HEK293 (cell line): Measurements from ENCODE around the gene MICU1.
A peak's percentile ranks its signal among the peaks of the same experiment; 100 is the strongest.

Source experiments
- CTCF ChIA-PET: fragments of 350-600 bp; formaldehyde crosslinking; extraction: SDS; loops from one replicate; lab custom pipeline; 2021; ENCODE audit warnings: antibody characterized with exemption; lab: Yijun Ruan, JAX
- POLR2A ChIA-PET: fragments of 300-600 bp; formaldehyde crosslinking; extraction: SDS; loops from one replicate; lab custom pipeline; 2020; ENCODE audit warnings: antibody characterized with exemption, inconsistent platforms; lab: Yijun Ruan, JAX
- H3K27ac ChIP-seq: fragments of 200-500 bp; sonication (Bioruptor generic); 2 replicates; pipeline ENCODE4 v1.5.1; 2014; ENCODE audit warnings: low read depth, low read length, control low read depth, inconsistent platforms; ENCODE audit errors: extremely low read depth
- H3K36me3 ChIP-seq, 2 experiments: fragments of 200-500 bp in 1 of 2; sonication (Bioruptor generic) in 1 of 2; 1 replicate in 1 of 2; 2 replicates in 1 of 2; pipeline ENCODE4 v1.5.1; 2014 to 2017; ENCODE audit warnings: inconsistent platforms in 2 of 2, low read length in 2 of 2; ENCODE audit not compliant: control insufficient read depth in 2 of 2, insufficient read depth in 1 of 2
- H3K4me1 ChIP-seq: fragments of 200-500 bp; sonication (Bioruptor generic); 2 replicates; pipeline ENCODE4 v1.5.1; 2014; ENCODE audit warnings: mild to moderate bottlenecking, low read length, inconsistent platforms; ENCODE audit not compliant: control insufficient read depth, insufficient read depth
- H3K4me3 ChIP-seq: 2 replicates; pipeline ENCODE4 v1.5.1; 2011; ENCODE audit warnings: low read depth, mild to moderate bottlenecking, control low read depth, low read length, moderate library complexity
- H3K9me3 ChIP-seq: fragments of 200-500 bp; sonication (Bioruptor generic); 2 replicates; pipeline ENCODE4 v1.5.1; 2014; ENCODE audit warnings: low read depth, low read length, inconsistent platforms; ENCODE audit not compliant: control insufficient read depth, insufficient read depth
- BCL11A ChIP-seq: fragments of 450-650 bp; formaldehyde crosslinking; IDR thresholded peaks from 2 replicates; pipeline ENCODE4 v1.5.1; 2016; ENCODE audit warnings: low read depth, missing biosample characterization, missing genetic modification characterization
- EGR2 ChIP-seq: fragments of 450-650 bp; formaldehyde crosslinking; IDR thresholded peaks from 2 replicates; pipeline ENCODE4 v1.5.1; 2016; ENCODE audit warnings: low read depth, missing biosample characterization, missing genetic modification characterization
- GLIS1 ChIP-seq: fragments of 450-650 bp; formaldehyde crosslinking; IDR thresholded peaks from 2 replicates; pipeline ENCODE4 v1.5.1; 2016; ENCODE audit warnings: missing biosample characterization, missing genetic modification characterization
- MZF1 ChIP-seq: fragments of 450-650 bp; formaldehyde crosslinking; IDR thresholded peaks from 2 replicates; pipeline ENCODE4 v1.5.1; 2017; ENCODE audit warnings: missing biosample characterization, missing genetic modification characterization, borderline replicate concordance
- PRDM1 ChIP-seq: fragments of 450-650 bp; formaldehyde crosslinking; IDR thresholded peaks from 2 replicates; pipeline ENCODE4; 2016; ENCODE audit warnings: missing biosample characterization, missing genetic modification characterization
- PRDM6 ChIP-seq: fragments of 450-650 bp; formaldehyde crosslinking; IDR thresholded peaks from 2 replicates; pipeline ENCODE4 v1.5.1; 2017; ENCODE audit warnings: missing biosample characterization, missing genetic modification characterization
- REPIN1 ChIP-seq: fragments of 450-650 bp; formaldehyde crosslinking; IDR thresholded peaks from 2 replicates; pipeline ENCODE4 v1.5.1; 2017; ENCODE audit warnings: missing biosample characterization, missing genetic modification characterization, low read depth
- SALL2 ChIP-seq: fragments of 450-650 bp; formaldehyde crosslinking; IDR thresholded peaks from 2 replicates; pipeline ENCODE4 v1.5.0; 2017; ENCODE audit warnings: missing biosample characterization, mild to moderate bottlenecking, missing genetic modification characterization, borderline replicate concordance
- SCRT2 ChIP-seq: fragments of 450-650 bp; formaldehyde crosslinking; IDR thresholded peaks from 2 replicates; pipeline ENCODE4 v1.5.1; 2016; ENCODE audit warnings: missing biosample characterization, missing genetic modification characterization
- SP2 ChIP-seq: fragments of 450-650 bp; formaldehyde crosslinking; IDR thresholded peaks from 2 replicates; pipeline ENCODE4 v1.5.1; 2016; ENCODE audit warnings: missing biosample characterization, missing genetic modification characterization
- YY1 ChIP-seq: fragments of 450-650 bp; formaldehyde crosslinking; IDR thresholded peaks from 2 replicates; pipeline ENCODE4 v1.5.1; 2018; ENCODE audit warnings: missing biosample characterization, missing genetic modification characterization
- YY2 ChIP-seq: fragments of 450-650 bp; formaldehyde crosslinking; IDR thresholded peaks from 2 replicates; pipeline ENCODE4 v1.5.1; 2016; ENCODE audit warnings: missing biosample characterization, missing genetic modification characterization
- ZBTB44 ChIP-seq: fragments of 450-650 bp; IDR thresholded peaks from 2 replicates; pipeline ENCODE4 v1.5.1; 2018; ENCODE audit warnings: missing biosample characterization, mild to moderate bottlenecking, missing genetic modification characterization
- ZBTB8A ChIP-seq: fragments of 450-650 bp; formaldehyde crosslinking; IDR thresholded peaks from 2 replicates; pipeline ENCODE4 v1.5.1; 2016; ENCODE audit warnings: missing biosample characterization, missing genetic modification characterization
- ZIC2 ChIP-seq: fragments of 450-650 bp; formaldehyde crosslinking; IDR thresholded peaks from 2 replicates; pipeline ENCODE4 v1.5.1; 2016; ENCODE audit warnings: missing biosample characterization, missing genetic modification characterization
- ZNF184 ChIP-seq: fragments of 450-650 bp; IDR thresholded peaks from 2 replicates; pipeline ENCODE4 v1.5.1; 2018; ENCODE audit warnings: missing biosample characterization, mild to moderate bottlenecking, missing genetic modification characterization
- ZNF19 ChIP-seq: fragments of 450-650 bp; formaldehyde crosslinking; IDR thresholded peaks from 2 replicates; pipeline ENCODE4; 2016; ENCODE audit warnings: missing biosample characterization, missing genetic modification characterization, low read depth
- ZNF274 ChIP-seq, 2 experiments: fragments of 200-500 bp in 1 of 2; fragments of 450-650 bp in 1 of 2; sonication (Bioruptor generic) in 1 of 2; formaldehyde crosslinking in 1 of 2; IDR thresholded peaks; 2 replicates each; pipeline versions ENCODE4 v1.5.1 to v1.6.1; 2014 to 2016; ENCODE audit warnings: borderline replicate concordance in 1 of 2, inconsistent platforms in 1 of 2, low read length in 1 of 2, missing biosample characterization in 1 of 2, missing genetic modification characterization in 1 of 2
- ZNF292 ChIP-seq: fragments of 450-650 bp; formaldehyde crosslinking; IDR thresholded peaks from 2 replicates; pipeline ENCODE4 v1.5.1; 2016; ENCODE audit warnings: low read depth, missing biosample characterization, missing genetic modification characterization, borderline replicate concordance
- ZNF335 ChIP-seq: fragments of 450-650 bp; formaldehyde crosslinking; conservative IDR thresholded peaks from 2 replicates; pipeline ENCODE4 v1.5.1; 2016; ENCODE audit warnings: missing biosample characterization, missing genetic modification characterization
- ZNF404 ChIP-seq: fragments of 450-650 bp; formaldehyde crosslinking; IDR thresholded peaks from 2 replicates; pipeline ENCODE4 v1.5.1; 2017; ENCODE audit warnings: missing biosample characterization, missing genetic modification characterization
- ZNF555 ChIP-seq: fragments of 450-650 bp; formaldehyde crosslinking; conservative IDR thresholded peaks from 2 replicates; pipeline ENCODE4 v1.5.1; 2017; ENCODE audit warnings: missing biosample characterization, mild to moderate bottlenecking, missing genetic modification characterization, inconsistent platforms
- ZNF596 ChIP-seq: fragments of 450-650 bp; IDR thresholded peaks from 2 replicates; pipeline ENCODE4 v1.5.0; 2018; ENCODE audit warnings: missing biosample characterization, mild to moderate bottlenecking, missing genetic modification characterization, moderate library complexity
- ZNF629 ChIP-seq: fragments of 450-650 bp; formaldehyde crosslinking; IDR thresholded peaks from 2 replicates; pipeline ENCODE4 v1.5.1; 2017; ENCODE audit warnings: missing biosample characterization, missing genetic modification characterization
- ZNF704 ChIP-seq: fragments of 450-650 bp; formaldehyde crosslinking; IDR thresholded peaks from 2 replicates; pipeline ENCODE4 v1.5.1; 2016; ENCODE audit warnings: missing biosample characterization, missing genetic modification characterization
- ZNF707 ChIP-seq: fragments of 450-650 bp; formaldehyde crosslinking; IDR thresholded peaks from 2 replicates; pipeline ENCODE4 v1.5.1; 2016; ENCODE audit warnings: missing biosample characterization, missing genetic modification characterization

The MICU1 gene

GRCh38 chr10:72642318-72642717, 16.4 kb upstream of the MICU1 start (continued):
- TF ChIP-seq ZNF555 (tag by site-specific recombination) (no peak), PRDM6 (tag by site-specific recombination) (no peak), SALL2 (tag by site-specific recombination) (no peak), SP2 (tag by site-specific recombination) (no peak), ZNF274 (IDR thresholded peaks at IDR 0.05; ENCODE audit: low read length) (no peak), ZNF274 (tag by site-specific recombination; IDR thresholded peaks at IDR 0.05; ENCODE audit: borderline replicate concordance) (no peak), REPIN1 (tag by site-specific recombination) (no peak)

GRCh38 chr10:72639441-72639873, 13.6 kb upstream of the MICU1 start:
- POLR2A ChIA-PET, result no interaction called here
- Histone ChIP-seq H3K4me3 (no peak overlapping the region), H3K36me3 (no peaks in the 10 kb centered on the region), H3K4me1 (no peaks in the 10 kb centered on the region), H3K27ac (no peak overlapping the region), H3K9me3 (no peaks in the 10 kb centered on the region)
- TF ChIP-seq SCRT2 (tag by site-specific recombination), result no peak
- CTCF ChIA-PET, result interaction anchor here (0.7 kb wide), 1 partner anchor 114 kb away, joined by 3 read pairs; no protein-coding TSS in a partner anchor

GRCh38 chr10:72638586-72639440, 12.9 kb upstream of the MICU1 start:
- Histone ChIP-seq H3K27ac (no peak overlapping the region), H3K36me3 (no peaks in the 10 kb centered on the region)

More at GRCh38 chr10:72638586-72639440, 12.9 kb upstream of the MICU1 start:
- CTCF ChIA-PET, result no interaction called here
- no peak overlapping the region for H3K4me3 ChIP-seq
- TF ChIP-seq YY1 (tag by site-specific recombination), result no peak
- peak; percentile 65 for TF ChIP-seq GLIS1 (tag by site-specific recombination)
- no peak for TF ChIP-seq ZNF19 (tag by site-specific recombination)
- TF ChIP-seq ZNF184 (tag by site-specific recombination), result no peak
- no peak for TF ChIP-seq YY2
- peak; percentile 19; the same call in 1 of the 2 replicates for TF ChIP-seq ZNF335 (tag by site-specific recombination)
- no peak for TF ChIP-seq EGR2
- TF ChIP-seq ZNF704 (tag by site-specific recombination), result no peak
- TF ChIP-seq BCL11A (tag by site-specific recombination), result no peak
- peak; percentile 21; the same call in 1 of the 2 replicates for TF ChIP-seq MZF1
- TF ChIP-seq ZNF596 (tag by site-specific recombination), result no peak
- TF ChIP-seq ZNF292 (tag by site-specific recombination), result no peak
- no peak for TF ChIP-seq ZBTB44 (tag by site-specific recombination)
- TF ChIP-seq PRDM6 (tag by site-specific recombination), result 0 out of 2 replicates have a peak, but pooled peaks have one; percentile 28
- TF ChIP-seq ZBTB8A (tag by site-specific recombination), result no peak
- TF ChIP-seq ZNF404 (tag by site-specific recombination), result no peak
- no peak for TF ChIP-seq ZIC2 (tag by site-specific recombination)
- no peak for TF ChIP-seq ZNF707
- 0 out of 2 replicates have a peak, but pooled peaks have one; percentile 16 for TF ChIP-seq PRDM1
- TF ChIP-seq ZNF629 (tag by site-specific recombination), result no peak
- POLR2A ChIA-PET, result no interaction called here
- H3K9me3 ChIP-seq, result no peaks in the 10 kb centered on the region
- no peaks in the 10 kb centered on the region for H3K4me1 ChIP-seq
